Hepatocyte (in vitro differentiated cells): Measurements from ENCODE around the gene UBTD1.

Experiments used
- CTCF ChIP-seq: fragments of 200-600 bp; sonication (generic); IDR thresholded peaks from 2 replicates; pipeline ENCODE4 v1.5.1; 2016; ENCODE audit warnings: antibody characterized with exemption, mild to moderate bottlenecking; ENCODE audit not compliant: poor library complexity
- EZH2 ChIP-seq: fragments of 200-600 bp; sonication (generic); IDR thresholded peaks from 2 replicates; pipeline ENCODE4 v1.6.1; 2016; ENCODE audit warnings: antibody characterized with exemption, mild to moderate bottlenecking, borderline replicate concordance
- EZH2phosphoT487 ChIP-seq: fragments of 200-600 bp; sonication (generic); IDR thresholded peaks from one replicate; pipeline ENCODE4 v1.6.1; 2018; ENCODE audit warnings: antibody characterized with exemption, mild to moderate bottlenecking, low read depth, moderate library complexity; ENCODE audit not compliant: unreplicated experiment, severe bottlenecking

GRCh38 chr10:97468162-97468561, 30.6 kb upstream of the UBTD1 start:
- TF ChIP-seq CTCF: no peak
- TF ChIP-seq EZH2phosphoT487: no peak
- TF ChIP-seq EZH2: no peak
